H54 (cell line): ENCODE data around the gene IQCF6.
"Not testable (repeated sequence)": the region's sequence is repeated elsewhere in the genome, so short reads cannot be mapped to it uniquely, and the experiment has no call there.

Source experiments
- DNase-seq: peaks from one replicate; pipeline ENCODE4 v3.0.0; 2011; ENCODE audit warnings: low spot score, mixed read lengths; ENCODE audit not compliant: insufficient read length
- FAIRE-seq: peaks from 3 replicates; lab custom pipeline; 2011; peaks lifted over from hg19 to GRCh38; lab: Jason Lieb, UNC
- POLR2A ChIP-seq: IDR thresholded peaks from 2 replicates; pipeline ENCODE4 v1.6.1; 2011; ENCODE audit warnings: low read depth, mild to moderate bottlenecking, low read length

IQCF6 gene

GRCh38 chr3:51796854-51797253, 17.8 kb upstream of the IQCF6 start:
- TF ChIP-seq POLR2A, result no peak
- DNase-seq, result no peak
- FAIRE-seq, result no peak

GRCh38 chr3:51794206-51794605, 15.2 kb upstream of the IQCF6 start:
- DNase-seq, result no peak
- FAIRE-seq, result no peak
- no peak for TF ChIP-seq POLR2A

DNA sequence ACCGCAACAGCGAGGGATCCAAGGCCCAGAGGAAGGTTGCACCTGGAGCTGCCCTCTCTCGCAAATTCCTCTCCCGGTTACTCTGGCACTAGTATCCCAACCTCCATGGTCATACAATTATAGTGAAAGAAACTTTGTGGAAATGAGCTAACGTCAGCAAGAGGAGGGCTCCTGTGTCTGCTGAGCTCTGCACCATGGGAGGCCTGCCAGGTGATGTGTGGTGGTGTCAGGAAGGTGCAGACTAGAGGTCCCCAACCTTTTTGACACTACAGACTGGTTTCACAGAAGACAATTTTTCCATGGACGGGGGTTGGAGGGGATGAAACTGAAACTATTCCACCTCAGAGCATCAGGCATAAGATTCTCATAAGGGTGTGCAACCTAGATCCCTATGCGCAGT, 13.2 kb upstream of the IQCF6 start:
- TF ChIP-seq POLR2A, result no peak
- FAIRE-seq (no peak), DNase-seq (no peak)

GRCh38 chr3:51789437-51789836, 10.4 kb upstream of the IQCF6 start:
- TF ChIP-seq POLR2A, result no peak

DNA sequence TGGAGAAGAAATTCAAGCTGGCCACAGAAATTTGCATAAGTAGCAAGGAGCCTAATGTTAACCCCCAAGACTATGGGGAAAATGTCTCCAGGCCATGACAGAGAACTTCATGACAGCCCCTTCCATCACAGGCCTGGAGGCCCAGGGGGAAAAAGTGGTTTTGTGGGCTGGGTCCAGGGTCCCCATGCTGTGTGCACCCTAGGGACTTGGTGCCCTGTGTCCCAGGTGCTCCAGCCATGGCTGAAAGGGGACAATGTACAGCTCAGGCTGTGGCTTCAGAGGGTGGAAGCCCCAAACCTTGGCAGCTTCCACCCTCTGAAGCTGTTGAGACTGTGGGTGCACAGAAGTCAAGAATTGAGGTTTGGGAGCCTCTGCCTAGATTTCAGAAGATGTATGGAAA, 8.5 kb upstream of the IQCF6 start:
- not testable (repeated sequence) for FAIRE-seq, DNase-seq

More at GRCh38 chr3:51789437-51789836, 10.4 kb upstream of the IQCF6 start:
- no peak for FAIRE-seq
- no peak for DNase-seq

- TF ChIP-seq POLR2A, result no peak
- FAIRE-seq, result no peak
- DNase-seq, result no peak
Measured at GRCh38 chr3:51786267-51786666, 7.2 kb upstream of the IQCF6 start.

- TF ChIP-seq POLR2A, result no peak
- DNase-seq (no peak), FAIRE-seq (no peak)
Measured at GRCh38 chr3:51778554-51778953, 483 bp downstream of the IQCF6 start.

GRCh38 chr3:51777985-51778384, 1.1 kb downstream of the IQCF6 start:
- TF ChIP-seq POLR2A, result no peak
- FAIRE-seq, result no peak
- no peak for DNase-seq

- DNase-seq (no peak), FAIRE-seq (no peak)
- TF ChIP-seq POLR2A, result no peak
Measured at GRCh38 chr3:51773529-51774056, 5.4 kb downstream of the IQCF6 start.

DNA sequence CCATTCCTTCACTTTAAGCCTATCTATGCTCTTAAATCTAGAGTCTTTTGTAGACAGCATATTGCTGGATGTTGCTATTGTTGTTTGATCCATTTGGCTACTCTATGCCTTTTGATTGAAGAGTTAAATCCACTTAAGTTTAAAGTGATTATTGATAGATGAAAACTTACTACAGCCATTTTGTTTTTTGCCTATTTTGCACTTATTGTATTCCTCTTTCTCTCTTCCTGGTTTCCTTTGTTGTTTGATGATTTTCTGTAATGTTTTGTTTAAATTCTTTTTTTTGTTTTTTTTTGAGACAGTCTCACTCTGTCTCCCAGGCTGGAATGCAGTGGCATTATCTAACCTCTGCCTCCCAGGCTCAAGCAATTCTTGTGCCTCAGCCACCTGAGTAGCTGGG, 19.8 kb downstream of the IQCF6 start:
- DNase-seq (no peak), FAIRE-seq (no peak)
- no peak for TF ChIP-seq POLR2A

DNA sequence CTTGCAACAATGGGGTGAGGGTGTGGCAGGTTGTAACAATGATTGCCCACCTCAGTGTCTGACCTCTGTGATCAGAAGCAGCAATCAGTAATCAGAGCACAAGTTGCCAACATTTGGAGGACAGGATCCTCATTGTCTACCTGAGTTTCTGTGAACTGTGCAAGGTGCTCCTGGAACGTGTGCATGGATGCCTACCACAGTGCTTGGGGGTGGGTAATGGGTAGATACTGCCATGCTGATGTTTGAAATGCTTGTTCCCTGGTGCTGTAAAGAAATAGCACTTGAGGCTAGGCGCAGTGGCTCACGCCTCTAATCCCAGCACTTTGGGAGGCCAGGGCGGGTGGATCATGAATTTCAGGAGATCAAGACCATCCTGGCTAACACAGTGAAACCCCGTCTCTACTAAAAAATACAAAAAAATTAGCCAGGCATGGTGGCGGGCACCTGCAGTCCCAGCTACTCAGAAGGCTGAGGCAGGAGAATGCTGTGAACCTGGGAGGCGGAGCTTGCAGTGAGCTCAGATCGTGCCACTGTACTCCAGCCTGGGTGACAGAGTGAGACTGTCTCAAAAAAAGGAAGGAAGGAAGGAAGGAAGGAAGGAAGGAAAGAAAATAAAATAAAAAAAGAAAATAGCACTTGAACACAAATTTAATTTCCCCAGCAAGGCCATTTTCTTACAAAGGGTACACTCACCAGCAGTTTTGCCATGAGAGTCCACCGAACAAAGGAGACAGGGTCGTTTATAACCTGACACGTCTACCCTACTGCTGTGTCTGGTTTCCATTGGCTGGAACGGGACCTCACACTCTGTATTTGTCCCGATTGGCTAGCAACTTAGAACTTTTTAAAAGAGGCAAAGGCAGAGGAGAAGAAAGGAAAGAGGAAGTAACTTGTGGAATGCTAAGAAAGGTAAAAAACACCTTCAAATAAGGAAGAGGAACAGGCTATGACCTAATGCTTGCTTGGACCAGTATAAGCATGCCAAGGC, 25.0 kb downstream of the IQCF6 start:
- FAIRE-seq, DNase-seq: not testable (repeated sequence)

- TF ChIP-seq POLR2A, result no peak
- FAIRE-seq, result no peak
Measured at GRCh38 chr3:51751287-51751686, 27.8 kb downstream of the IQCF6 start.

DNA sequence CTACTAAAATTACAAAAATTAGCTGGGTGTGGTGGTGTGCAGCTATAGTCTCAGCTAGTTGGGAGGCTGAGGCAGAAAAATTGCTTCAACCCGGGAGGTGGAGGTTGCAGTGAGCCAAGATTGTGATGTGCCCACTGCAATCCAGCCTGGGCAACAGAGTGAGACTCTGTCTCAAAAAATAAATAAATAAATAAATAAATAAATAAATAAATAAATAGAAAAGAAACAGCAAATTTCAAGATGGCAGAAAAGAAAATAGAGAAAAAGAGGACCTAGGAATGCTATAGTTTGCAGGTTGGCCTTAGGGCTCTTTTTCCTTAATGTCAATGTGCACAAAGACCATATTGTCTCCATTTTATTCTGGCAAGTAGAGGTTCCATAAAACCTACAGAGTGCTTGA, 28.2 kb downstream of the IQCF6 start:
- no peak for DNase-seq
- no peak for FAIRE-seq
- no peak for TF ChIP-seq POLR2A

More at GRCh38 chr3:51751287-51751686, 27.8 kb downstream of the IQCF6 start:
- DNase-seq, result no peak

- TF ChIP-seq POLR2A, result no peak
- DNase-seq, result no peak
- FAIRE-seq, result no peak
Measured at GRCh38 chr3:51748327-51748726, 30.7 kb downstream of the IQCF6 start.

- FAIRE-seq (no peak), DNase-seq (no peak)
- no peak for TF ChIP-seq POLR2A
Measured at GRCh38 chr3:51747840-51748239, 31.2 kb downstream of the IQCF6 start.

DNA sequence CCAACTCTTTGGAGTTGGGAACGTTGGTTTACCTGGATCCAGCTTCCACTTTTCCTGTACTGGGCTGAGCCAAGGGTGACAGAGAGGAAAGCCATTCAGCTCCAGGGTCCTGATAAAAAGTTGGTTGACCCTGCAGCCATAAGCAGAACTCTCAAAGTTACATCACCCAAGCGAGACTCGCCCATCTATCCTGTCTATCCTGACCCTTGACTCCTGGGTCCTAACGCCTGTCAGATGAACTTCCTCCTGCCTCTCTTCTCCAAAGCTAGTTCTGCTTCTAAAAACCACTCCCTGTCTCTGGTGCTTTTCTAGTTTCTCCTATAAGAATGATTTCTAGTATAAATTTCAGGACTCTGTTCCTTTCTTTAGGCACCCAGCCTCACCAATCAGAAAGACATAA, 36.1 kb downstream of the IQCF6 start:
- FAIRE-seq, DNase-seq: not testable (repeated sequence)

- not testable (repeated sequence) for DNase-seq, FAIRE-seq
Measured at GRCh38 chr3:51742320-51742719, 36.7 kb downstream of the IQCF6 start.
